ENCODE measurements around the gene DAPK1.

- TF ChIP-seq TAF1 (IDR thresholded peaks at IDR 0.05; ENCODE audit: borderline replicate concordance, low read depth, low read length): no peak
- TF ChIP-seq CTCF (IDR thresholded peaks at IDR 0.05 in 2 of 3, conservative IDR thresholded peaks at IDR 0.05 in 1 of 3; ENCODE audit: control insufficient read depth in 2 of 3, extremely low read depth in 1 of 3, insufficient read depth in 1 of 3, low read depth in 3 of 3, low read length in 3 of 3): no peak
- no peak for TF ChIP-seq POLR2AphosphoS5 (IDR thresholded peaks at IDR 0.05; ENCODE audit: low read length)
- TF ChIP-seq, protein P1, sequence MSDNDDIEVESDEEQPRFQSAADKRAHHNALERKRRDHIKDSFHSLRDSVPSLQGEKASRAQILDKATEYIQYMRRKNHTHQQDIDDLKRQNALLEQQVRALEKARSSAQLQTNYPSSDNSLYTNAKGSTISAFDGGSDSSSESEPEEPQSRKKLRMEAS (IDR thresholded peaks at IDR 0.05; ENCODE audit: low read depth, low read length): no peak
- TF ChIP-seq REST (IDR thresholded peaks at IDR 0.05; ENCODE audit: low read depth, low read length): no peak
- no peak for TF ChIP-seq RCOR1 (conservative IDR thresholded peaks at IDR 0.05; ENCODE audit: low read depth, low read length)
- TF ChIP-seq RB1 (IDR thresholded peaks at IDR 0.05; ENCODE audit: borderline replicate concordance): no peak
- no peak for TF ChIP-seq YY1 (IDR thresholded peaks at IDR 0.05; ENCODE audit: low read depth, low read length)
- TF ChIP-seq NBN (IDR thresholded peaks at IDR 0.05): no peak
- TF ChIP-seq JUND (IDR thresholded peaks at IDR 0.05; ENCODE audit: low read depth, low read length): no peak
Measured at GRCh38 chr9:87703636-87704276, 206.1 kb downstream of the DAPK1 start.
